K562 (cell line): ENCODE data around the gene LIF. TPM values are rescaled to one million over a fixed set of nuclear protein-coding genes. Genes with fewer than 3 reads are reported as not detected.

ENCODE experiments used
- ATAC-seq: fragments of 200-7000 bp; cut with Tn5 transposase; 3 replicates; pipeline ENCODE4 v1.9.1; 2020; ENCODE audit warnings: moderate library complexity
- BruUV-seq: library from RNA; stranded (reverse); fragments of 400-500 nt; replicated peaks from 2 replicates; lab custom pipeline; 2021; lab: Mats Ljungman, UMichigan
- CTCF ChIA-PET: fragments of 300-600 bp; formaldehyde crosslinking; extraction: SDS; loops from one replicate; lab custom pipeline; 2021; ENCODE audit warnings: low intra/inter-chr PET ratio; lab: Yijun Ruan, JAX
- POLR2A ChIA-PET: fragments of 300-600, 350-650 bp; sonication (Branson Sonifier 250); formaldehyde crosslinking; extraction: SDS; loops from one replicate; lab custom pipeline; 2021; ENCODE audit warnings: antibody characterized with exemption, inconsistent platforms; lab: Yijun Ruan, JAX
- DNase-seq, 4 experiments: peaks; one replicate each; pipeline versions ENCODE4 v3.0.0 to v3.0.0-alpha.2; 2011 to 2018; ENCODE audit warnings: low spot score in 3 of 4, mixed read lengths in 3 of 4; ENCODE audit errors: extremely low read depth in 1 of 4
- FAIRE-seq: peaks from 2 replicates; lab custom pipeline; 2011; peaks lifted over from hg19 to GRCh38; lab: Jason Lieb, UNC
- H2AFZ ChIP-seq: 2 replicates; pipeline ENCODE4 v1.6.0; 2011; ENCODE audit warnings: low read depth, low read length, control low read depth, inconsistent platforms
- H3K27ac ChIP-seq: fragments of 200-600 bp; 3 replicates; pipeline ENCODE4 v1.8.0; 2011; ENCODE audit warnings: low read depth, mild to moderate bottlenecking, control low read depth, inconsistent platforms, low read length, moderate library complexity, mixed read lengths; ENCODE audit errors: extremely low read depth
- H3K27me3 ChIP-seq, 2 experiments: fragments of 300-600 bp in 1 of 2; 2 replicates in 1 of 2; 3 replicates in 1 of 2; pipeline versions ENCODE4 v1.6.0 to v1.8.0; 2011; ENCODE audit warnings: inconsistent platforms in 2 of 2, low read length in 2 of 2, mild to moderate bottlenecking in 1 of 2, mixed read lengths in 1 of 2, moderate library complexity in 1 of 2; ENCODE audit not compliant: control insufficient read depth in 2 of 2, insufficient read depth in 2 of 2
- H3K36me3 ChIP-seq: fragments of 300-600 bp; 3 replicates; pipeline ENCODE4 v1.8.0; 2011; ENCODE audit warnings: mild to moderate bottlenecking, low read length, inconsistent platforms; ENCODE audit not compliant: control insufficient read depth, insufficient read depth
- H3K4me1 ChIP-seq, 2 experiments: fragments of 200-600 bp in 1 of 2; replicated peaks in 1 of 2; 2 replicates in 1 of 2; 3 replicates in 1 of 2; pipeline versions ENCODE4 v1.5.1 to v1.8.0; 2011; ENCODE audit warnings: inconsistent platforms in 2 of 2, low read length in 2 of 2, mild to moderate bottlenecking in 1 of 2, mixed read lengths in 1 of 2, moderate library complexity in 1 of 2; ENCODE audit not compliant: control insufficient read depth in 2 of 2, insufficient read depth in 2 of 2
- H3K4me2 ChIP-seq: 2 replicates; pipeline ENCODE4 v1.6.1; 2011; ENCODE audit warnings: low read length, control low read depth, inconsistent platforms, mixed read lengths; ENCODE audit not compliant: insufficient read depth
- H3K4me3 ChIP-seq: fragments of 200-600 bp; sonication (generic), shearing (Covaris generic); 2 replicates; pipeline ENCODE4 v1.5.1; 2016; ENCODE audit warnings: control low read depth, inconsistent platforms
- H3K79me2 ChIP-seq: fragments of 200-600 bp; 3 replicates; pipeline ENCODE4 v1.8.0; 2011; ENCODE audit warnings: low read length, inconsistent platforms; ENCODE audit not compliant: control insufficient read depth, insufficient read depth
- H3K9ac ChIP-seq, 2 experiments: 2 replicates each; pipeline versions ENCODE4 v1.6.0 to v1.6.1; 2011; ENCODE audit warnings: low read depth in 2 of 2, low read length in 2 of 2, control low read depth in 1 of 2, inconsistent platforms in 1 of 2, mild to moderate bottlenecking in 1 of 2, mixed read lengths in 1 of 2; ENCODE audit not compliant: insufficient read depth in 1 of 2
- H3K9me1 ChIP-seq: one replicate; pipeline ENCODE4 v1.6.0; 2011; ENCODE audit warnings: inconsistent platforms, mild to moderate bottlenecking, low read length, moderate library complexity; ENCODE audit not compliant: control insufficient read depth, insufficient read depth
- H3K9me3 ChIP-seq: replicated peaks from 2 replicates; pipeline ENCODE4 v1.5.1; 2011; ENCODE audit warnings: low read depth, low read length, inconsistent platforms; ENCODE audit not compliant: control insufficient read depth, insufficient read depth
- H4K20me1 ChIP-seq: replicated peaks from 2 replicates; pipeline ENCODE4 v1.6.1; 2011; ENCODE audit warnings: low read length, inconsistent platforms, mixed read lengths; ENCODE audit not compliant: control insufficient read depth, insufficient read depth
- HLTF ChIP-seq: fragments of 450-650 bp; IDR thresholded peaks from 2 replicates; pipeline ENCODE4 v1.6.1; 2016
- NFE2 ChIP-seq: IDR thresholded peaks from 2 replicates; pipeline ENCODE4 v1.6.1; 2014; ENCODE audit warnings: antibody characterized with exemption, low read depth
- NRF1 ChIP-seq, 2 experiments: fragments of 450-650 bp; IDR thresholded peaks in 1 of 2; conservative IDR thresholded peaks in 1 of 2; 2 replicates each; pipeline ENCODE4 v1.6.1; 2014; ENCODE audit warnings: mild to moderate bottlenecking in 2 of 2
- SRSF1 ChIP-seq: fragments of 200-400 bp; formaldehyde crosslinking; IDR thresholded peaks from 2 replicates; pipeline ENCODE4 v1.6.1; 2017; ENCODE audit warnings: mild to moderate bottlenecking, low read depth, low read length, moderate library complexity
- XRCC4 ChIP-seq: IDR thresholded peaks from one replicate; pipeline ENCODE4 v1.6.1; 2011; ENCODE audit not compliant: insufficient read depth, insufficient read length; ENCODE audit errors: extremely low read depth
- ZFX ChIP-seq: sonication (generic); formaldehyde crosslinking; IDR thresholded peaks from 2 replicates; pipeline ENCODE4 v1.8.0; 2022; ENCODE audit warnings: mild to moderate bottlenecking, missing genetic modification reagents, moderate library complexity
- WGBS: fragments of 100-300 bp; shearing (Covaris generic); methylation state at CpG from one replicate; pipeline ENCODE4 v1.1.6; 2016; ENCODE audit warnings: low coverage, mixed read lengths; ENCODE audit not compliant: insufficient coverage; ENCODE audit errors: missing lambda C conversion rate; 5-methylcytosine and 5-hydroxymethylcytosine counted together
- in situ Hi-C: fragments of 300-500 bp; cut with MboI; formaldehyde crosslinking; loops from 4 replicates; pipeline ENCODE4 v1.15.0; 2018; ENCODE audit warnings: inconsistent platforms, mixed read lengths
- intact Hi-C: fragments of 100-400 bp; cut with micrococcal nuclease; formaldehyde crosslinking; loops from 2 replicates; pipeline ENCODE4 v1.14.2; 2022
- polyA plus RNA-seq, 8 experiments: library from polyadenylated mRNA; depleted of rRNA in 4 of 8; stranded (reverse) in 5 of 8; unstranded in 3 of 8; fragments of >200 nt; fragmentation: Nextera tagmentation in 2 of 8; fragmentation: Illumina TruSeq in 1 of 8; extraction: Ambion mirVana in 2 of 8; extraction: Trizol in 1 of 8; gene quantifications; 2 replicates each; pipeline versions ENCODE4 v1.2.1 to v1.2.3, GENCODE V29; 2011 to 2014; ENCODE audit warnings: inconsistent platforms in 1 of 8, missing spikeins in 1 of 8
- total RNA-seq, 7 experiments: library from RNA; depleted of rRNA in 6 of 7; stranded (reverse); fragments of >200 nt in 6 of 7; fragmentation: Illumina TruSeq in 2 of 7; extraction: Trizol in 2 of 7; gene quantifications; 2 replicates each; pipeline versions ENCODE4 v1.2.1 to v1.2.3, GENCODE V29; 2011 to 2021; ENCODE audit warnings: low replicate concordance in 1 of 7

LIF gene
- total and polyA plus RNA-seq, 9 of the 15 experiments (the other 6 are each of a cell fraction or from before 2014, with no cell fraction given) = 0.05 to 0.39 (median 0.18) TPM; not detected in 3

DNA sequence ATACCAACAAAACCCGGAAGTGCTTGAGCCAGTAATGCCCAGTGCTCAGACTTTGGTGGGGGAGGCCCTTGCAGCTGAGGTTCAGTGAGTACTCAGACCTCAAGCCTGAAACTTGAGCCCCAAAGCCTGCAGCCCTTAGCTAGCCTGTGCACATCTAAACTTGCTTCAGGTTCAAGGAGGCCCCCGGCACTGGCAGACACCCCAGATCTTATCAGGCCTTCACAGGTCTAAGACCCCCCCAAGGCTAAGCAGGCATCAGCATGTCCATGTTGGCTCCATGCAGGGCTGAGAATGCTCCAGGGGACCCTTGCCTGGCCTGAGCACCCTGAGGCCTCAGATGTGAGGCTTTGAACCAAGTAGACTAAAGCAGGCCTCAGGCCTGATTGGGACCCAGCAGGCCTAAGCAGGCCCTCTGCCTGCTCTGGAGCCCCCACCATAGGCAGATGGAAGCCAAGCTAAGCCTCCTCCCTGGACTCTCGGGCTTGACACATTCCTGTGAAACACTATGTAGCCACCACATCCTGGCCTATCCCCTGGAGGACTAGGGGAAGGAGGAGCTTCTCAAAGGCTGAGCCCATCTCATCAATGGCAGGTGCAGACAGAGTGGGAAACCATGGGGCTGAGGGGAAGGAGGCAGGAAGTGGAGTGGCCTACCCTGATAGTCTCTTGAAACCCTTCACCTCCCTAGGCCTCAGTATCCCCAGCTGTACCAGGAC is 43.9 kb upstream of the LIF start:
- no peak overlapping the region for H3K4me3 ChIP-seq
- H3K79me2 ChIP-seq = no peaks in the 10 kb centered on the region
- H3K36me3 ChIP-seq = peaks cover 16% of the 10 kb centered on the region; the same call in 1 of the 3 replicates
- H3K27me3 ChIP-seq = no peaks in the 10 kb centered on the region
- no peak for DNase-seq
- no peak overlapping the region for H3K4me2 ChIP-seq
- no peak overlapping the region; the same call in 2 of the 3 replicates for H3K27ac ChIP-seq
- no peaks in the 10 kb centered on the region for H3K9me1 ChIP-seq
- H3K9me3 ChIP-seq = no peaks in the 10 kb centered on the region
- no peak for ATAC-seq
- peaks cover 6% of the 10 kb centered on the region; the same call in 1 of the 2 replicates for H4K20me1 ChIP-seq
- BruUV-seq = no TSS peak
- ChIA-PET CTCF (no interaction called here), POLR2A (interaction anchor here (0.6 to 1.4 kb wide), 6 partner anchors 10 to 272 kb away, joined by 3 to 7 read pairs (median 4); no protein-coding TSS in a partner anchor)
- intact Hi-C loops (no loop called here), in situ Hi-C loops (no loop called here)
- no peak for FAIRE-seq
- H3K4me1 ChIP-seq = peaks cover 19 to 49% of the 10 kb centered on the region in 2 experiments; a peak in 4 of 5 replicates
- peak overlapping the region in 1 of 2 experiments; percentile 79; a peak in 2 of 4 replicates for H3K9ac ChIP-seq
- TF ChIP-seq ZFX (peak; percentile 32; the same call in 1 of the 2 replicates), XRCC4 (no peak)
- H2AFZ ChIP-seq = no peak overlapping the region
- 22% methylated on average over 3 of the region's 3 CpGs for WGBS

DNA sequence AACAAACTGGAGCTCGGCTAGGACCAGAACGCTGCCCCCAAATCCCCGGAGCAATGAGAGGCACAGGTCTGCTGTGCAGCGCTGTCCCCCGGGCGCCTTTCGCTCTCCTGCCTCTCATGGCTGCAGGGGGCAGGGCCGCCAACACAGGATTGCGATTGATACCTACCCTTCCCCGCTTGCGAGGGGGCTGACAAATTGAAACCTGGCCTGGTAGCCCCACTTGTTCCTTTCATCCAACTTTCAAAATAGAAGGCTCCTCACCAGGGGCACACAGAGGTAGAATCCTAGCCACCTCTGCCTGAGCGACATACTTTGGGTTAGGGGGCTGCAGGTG is 43.4 kb upstream of the LIF start:
- H3K79me2 ChIP-seq = no peaks in the 10 kb centered on the region
- H3K4me1 ChIP-seq = peaks cover 19 to 54% of the 10 kb centered on the region in 2 experiments; a peak in 4 of 5 replicates
- peak overlapping the region in 1 of 2 experiments; percentile 79; a peak in 1 of 4 replicates for H3K9ac ChIP-seq
- intact Hi-C loops (loop anchor here (2.0 kb wide), 1 partner anchor 37 kb away; the partner anchor contains the start of gene TBC1D10A), in situ Hi-C loops (loop anchor here (10.0 kb wide), 1 partner anchor 315 kb away; the partner anchor contains the start of gene TCN2)
- WGBS = 32% methylated on average over 11 of the region's 12 CpGs
- DNase-seq = no peak
- H4K20me1 ChIP-seq = peaks cover 6% of the 10 kb centered on the region; the same call in 1 of the 2 replicates
- peak overlapping the region; percentile 58 for H3K4me3 ChIP-seq
- H3K9me1 ChIP-seq = no peaks in the 10 kb centered on the region
- no peak for FAIRE-seq
- H3K4me2 ChIP-seq = peak overlapping the region; percentile 60
- H3K9me3 ChIP-seq = no peaks in the 10 kb centered on the region
- H2AFZ ChIP-seq = peak overlapping the region; percentile 59; the same call in 1 of the 2 replicates
- ChIA-PET POLR2A (interaction anchor here (0.6 to 1.4 kb wide), 3 partner anchors 10 to 19 kb away, joined by 3 to 7 read pairs (median 5); no protein-coding TSS in a partner anchor), CTCF (interaction anchor here (0.7 kb wide), 1 partner anchor 16 kb away, joined by 3 read pairs; no protein-coding TSS in a partner anchor)
- H3K27ac ChIP-seq = no peak overlapping the region
- H3K36me3 ChIP-seq = peaks cover 16% of the 10 kb centered on the region; the same call in 1 of the 3 replicates
- peak; percentile 3 for ATAC-seq
- TF ChIP-seq NFE2 (no peak), NRF1 (conservative IDR thresholded peaks at IDR 0.05 in 1 of 2, IDR thresholded peaks at IDR 0.05 in 1 of 2) (peak in 1 of 2 experiments; percentile 5; a peak in 3 of 4 replicates), SRSF1 (no peak), HLTF (no peak)
- BruUV-seq = no TSS peak
- H3K27me3 ChIP-seq = no peaks in the 10 kb centered on the region
